WTC11 (cell line): Measurements from ENCODE around the gene PAX4. TPM values are rescaled to one million over a fixed set of nuclear protein-coding genes. Genes with fewer than 3 reads are reported as not detected.
A peak's percentile ranks its signal among the peaks of the same experiment; 100 is the strongest.

Experiments used
- ATAC-seq: fragments of 200-7000 bp; cut with Tn5 transposase; 2 replicates; pipeline ENCODE4 v1.10.0; 2021; ENCODE audit warnings: mild to moderate bottlenecking, moderate library complexity
- CTCF ChIA-PET: fragments of 300-600 bp; sonication (Branson Sonifier 250); formaldehyde crosslinking; loops from one replicate; lab custom pipeline; 2021; ENCODE audit warnings: antibody characterized with exemption; lab: Charles Lee
- POLR2A ChIA-PET: fragments of 350-600 bp; sonication (Branson Sonifier 250); formaldehyde crosslinking; loops from one replicate; lab custom pipeline; 2021; ENCODE audit warnings: antibody characterized with exemption; lab: Charles Lee
- DNase-seq: peaks from one replicate; pipeline ENCODE4 v3.0.0; 2021; ENCODE audit warnings: low spot score
- H3K27ac Mint-ChIP-seq: 2 replicates; pipeline ENCODE4 v1.8.0; 2021; ENCODE audit warnings: mixed read lengths
- H3K27me3 Mint-ChIP-seq: 2 replicates; pipeline ENCODE4 v1.8.0; 2021; ENCODE audit warnings: low read depth, mild to moderate bottlenecking, moderate library complexity, mixed read lengths
- H3K36me3 Mint-ChIP-seq: 2 replicates; pipeline ENCODE4 v1.8.0; 2021; ENCODE audit warnings: mixed read lengths
- H3K4me1 Mint-ChIP-seq: 2 replicates; pipeline ENCODE4 v1.8.0; 2022; ENCODE audit warnings: mixed read lengths
- H3K4me3 Mint-ChIP-seq: 2 replicates; pipeline ENCODE4 v1.8.0; 2021; ENCODE audit warnings: mild to moderate bottlenecking, moderate library complexity, mixed read lengths
- H3K9me3 Mint-ChIP-seq: 2 replicates; pipeline ENCODE4 v1.8.0; 2021; ENCODE audit warnings: mixed read lengths
- CREB1 ChIP-seq: sonication (generic); formaldehyde crosslinking; IDR thresholded peaks from 2 replicates; pipeline ENCODE4 v1.8.0; 2023; ENCODE audit warnings: mild to moderate bottlenecking, missing genetic modification reagents
- CREM ChIP-seq: sonication (generic); formaldehyde crosslinking; IDR thresholded peaks from 2 replicates; pipeline ENCODE4 v1.8.1; 2022; ENCODE audit warnings: mild to moderate bottlenecking, missing genetic modification reagents, moderate library complexity
- ELF4 ChIP-seq: sonication (generic); formaldehyde crosslinking; IDR thresholded peaks from 2 replicates; pipeline ENCODE4 v1.8.1; 2022; ENCODE audit warnings: low read depth, mild to moderate bottlenecking, moderate library complexity, missing genetic modification reagents
- ETV6 ChIP-seq: sonication (generic); formaldehyde crosslinking; IDR thresholded peaks from 2 replicates; pipeline ENCODE4 v1.8.1; 2022; ENCODE audit warnings: mild to moderate bottlenecking, missing genetic modification reagents
- FOXJ3 ChIP-seq: sonication (generic); formaldehyde crosslinking; IDR thresholded peaks from 2 replicates; pipeline ENCODE4 v1.9.0; 2021; ENCODE audit warnings: missing genetic modification reagents, mild to moderate bottlenecking, borderline replicate concordance
- FOXK1 ChIP-seq: sonication (generic); formaldehyde crosslinking; IDR thresholded peaks from 2 replicates; pipeline ENCODE4 v1.8.0; 2022; ENCODE audit warnings: mild to moderate bottlenecking, moderate library complexity, missing genetic modification reagents
- JUN ChIP-seq: sonication (generic); formaldehyde crosslinking; IDR thresholded peaks from 2 replicates; pipeline ENCODE4 v1.8.0; 2023; ENCODE audit warnings: mild to moderate bottlenecking, missing genetic modification reagents
- MXD4 ChIP-seq: fragments of 250-450 bp; sonication (Bioruptor Pico); IDR thresholded peaks from 2 replicates; pipeline ENCODE4 v1.8.0; 2021; ENCODE audit warnings: mild to moderate bottlenecking, moderate library complexity, borderline replicate concordance
- NR2C2 ChIP-seq: sonication (generic); formaldehyde crosslinking; IDR thresholded peaks from 2 replicates; pipeline ENCODE4 v1.8.0; 2022; ENCODE audit warnings: mild to moderate bottlenecking, missing genetic modification reagents
- SMAD3 ChIP-seq: sonication (generic); formaldehyde crosslinking; IDR thresholded peaks from 2 replicates; pipeline ENCODE4 v1.8.0; 2022; ENCODE audit warnings: missing genetic modification reagents, mild to moderate bottlenecking, borderline replicate concordance
- SMAD4 ChIP-seq: sonication (generic); formaldehyde crosslinking; IDR thresholded peaks from 2 replicates; pipeline ENCODE4 v1.8.0; 2022; ENCODE audit warnings: mild to moderate bottlenecking, missing genetic modification reagents
- SP1 ChIP-seq: sonication (generic); formaldehyde crosslinking; conservative IDR thresholded peaks from 2 replicates; pipeline ENCODE4 v1.8.1; 2022; ENCODE audit warnings: missing genetic modification reagents
- TEAD1 ChIP-seq: sonication (generic); formaldehyde crosslinking; IDR thresholded peaks from 2 replicates; pipeline ENCODE4 v1.8.0; 2022; ENCODE audit warnings: mild to moderate bottlenecking, missing genetic modification reagents
- ZNF121 ChIP-seq: sonication (generic); formaldehyde crosslinking; IDR thresholded peaks from 2 replicates; pipeline ENCODE4 v1.8.0; 2023; ENCODE audit warnings: missing genetic modification reagents
- ZNF232 ChIP-seq: sonication (generic); formaldehyde crosslinking; IDR thresholded peaks from 2 replicates; pipeline ENCODE4 v1.8.0; 2022; ENCODE audit warnings: mild to moderate bottlenecking, missing genetic modification reagents
- total RNA-seq: library from RNA; stranded (reverse); gene quantifications from 3 replicates; pipeline ENCODE4 v1.2.3, GENCODE V29; 2021
- TF ChIP-seq, protein P1 (sequence below): sonication (generic); formaldehyde crosslinking; IDR thresholded peaks from 2 replicates; pipeline ENCODE4 v1.8.1; 2023; ENCODE audit warnings: mild to moderate bottlenecking, missing genetic modification reagents, moderate library complexity
- TF ChIP-seq, protein P2 (sequence below): sonication (generic); formaldehyde crosslinking; IDR thresholded peaks from 2 replicates; pipeline ENCODE4 v1.8.1; 2023; ENCODE audit warnings: mild to moderate bottlenecking, moderate library complexity, missing genetic modification reagents
- TF ChIP-seq, protein P3 (sequence below): sonication (generic); formaldehyde crosslinking; IDR thresholded peaks from 2 replicates; pipeline ENCODE4 v1.8.0; 2022; ENCODE audit warnings: mild to moderate bottlenecking, missing genetic modification reagents
- TF ChIP-seq, protein P4 (sequence below): sonication (generic); formaldehyde crosslinking; IDR thresholded peaks from 2 replicates; pipeline ENCODE4 v1.8.1; 2023; ENCODE audit warnings: mild to moderate bottlenecking, missing genetic modification reagents
- TF ChIP-seq, protein P5 (sequence below): sonication (generic); formaldehyde crosslinking; IDR thresholded peaks from 2 replicates; pipeline ENCODE4 v1.8.0; 2022; ENCODE audit warnings: mild to moderate bottlenecking, missing genetic modification reagents
- TF ChIP-seq, protein P6 (sequence below): sonication (generic); formaldehyde crosslinking; conservative IDR thresholded peaks from 2 replicates; pipeline ENCODE4 v1.8.1; 2022; ENCODE audit warnings: mild to moderate bottlenecking, missing genetic modification reagents
- TF ChIP-seq, protein P7 (sequence below): fragments of 250-450 bp; sonication (Bioruptor Pico); IDR thresholded peaks from 2 replicates; pipeline ENCODE4 v1.9.0; 2021; ENCODE audit warnings: mild to moderate bottlenecking, borderline replicate concordance

The PAX4 gene
- total RNA-seq, 1 experiment from 2014 or later, result not detected

DNA sequence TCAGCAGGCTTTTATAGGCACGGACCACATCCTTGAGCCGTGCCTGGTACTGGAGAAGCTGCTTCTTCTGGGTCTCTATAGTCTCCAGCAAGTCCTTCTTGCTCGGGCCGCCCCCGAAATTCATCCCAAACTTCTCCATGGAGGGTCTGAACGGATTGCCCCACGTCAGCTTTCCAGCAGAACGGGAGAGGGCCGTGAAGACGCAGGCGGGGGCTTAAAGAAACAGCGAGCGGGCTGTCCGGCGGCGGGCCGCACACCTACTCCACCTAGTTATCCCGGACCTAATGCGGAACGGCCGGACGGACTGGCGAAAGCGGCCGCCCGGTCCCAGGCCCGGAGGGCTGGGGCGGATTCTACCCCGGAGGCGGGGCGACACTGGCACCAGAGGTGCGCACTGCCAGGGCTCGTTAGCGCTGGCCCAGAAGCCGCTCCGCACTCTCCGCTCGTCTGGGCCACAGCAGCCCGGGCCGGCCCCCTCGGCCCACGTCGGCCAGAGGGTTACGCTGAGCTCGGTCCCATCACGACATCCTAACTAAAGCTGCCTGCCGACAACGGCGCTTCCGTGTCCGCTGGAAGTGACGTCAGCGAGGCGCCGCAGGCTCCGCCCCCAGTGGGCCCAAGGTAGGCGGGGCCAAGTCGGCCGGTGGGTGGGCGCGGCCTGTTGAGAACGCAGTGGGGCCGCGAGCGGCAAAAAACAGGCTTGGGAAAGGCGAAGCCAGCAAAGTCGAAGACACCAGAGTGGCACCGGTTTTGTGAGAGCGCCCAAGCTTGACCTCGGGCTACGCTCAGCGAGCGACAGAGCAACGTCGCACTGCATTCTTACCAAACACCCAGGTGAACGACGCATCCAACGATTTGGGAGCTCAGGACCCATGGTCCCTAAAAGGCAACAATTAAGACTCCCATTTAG, 32.6 kb downstream of the PAX4 start, which contains the start of gene GCC1 (continued):
- TF ChIP-seq, protein P1, sequence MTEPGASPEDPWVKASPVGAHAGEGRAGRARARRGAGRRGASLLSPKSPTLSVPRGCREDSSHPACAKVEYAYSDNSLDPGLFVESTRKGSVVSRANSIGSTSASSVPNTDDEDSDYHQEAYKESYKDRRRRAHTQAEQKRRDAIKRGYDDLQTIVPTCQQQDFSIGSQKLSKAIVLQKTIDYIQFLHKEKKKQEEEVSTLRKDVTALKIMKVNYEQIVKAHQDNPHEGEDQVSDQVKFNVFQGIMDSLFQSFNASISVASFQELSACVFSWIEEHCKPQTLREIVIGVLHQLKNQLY (CRISPR knock-in tag), result 0 out of 2 replicates have a peak, but pooled peaks have one; percentile 50
- TF ChIP-seq, protein P2, sequence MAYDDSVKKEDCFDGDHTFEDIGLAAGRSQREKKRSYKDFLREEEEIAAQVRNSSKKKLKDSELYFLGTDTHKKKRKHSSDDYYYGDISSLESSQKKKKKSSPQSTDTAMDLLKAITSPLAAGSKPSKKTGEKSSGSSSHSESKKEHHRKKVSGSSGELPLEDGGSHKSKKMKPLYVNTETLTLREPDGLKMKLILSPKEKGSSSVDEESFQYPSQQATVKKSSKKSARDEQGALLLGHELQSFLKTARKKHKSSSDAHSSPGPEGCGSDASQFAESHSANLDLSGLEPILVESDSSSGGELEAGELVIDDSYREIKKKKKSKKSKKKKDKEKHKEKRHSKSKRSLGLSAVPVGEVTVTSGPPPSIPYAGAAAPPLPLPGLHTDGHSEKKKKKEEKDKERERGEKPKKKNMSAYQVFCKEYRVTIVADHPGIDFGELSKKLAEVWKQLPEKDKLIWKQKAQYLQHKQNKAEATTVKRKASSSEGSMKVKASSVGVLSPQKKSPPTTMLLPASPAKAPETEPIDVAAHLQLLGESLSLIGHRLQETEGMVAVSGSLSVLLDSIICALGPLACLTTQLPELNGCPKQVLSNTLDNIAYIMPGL (CRISPR knock-in tag), result peak; percentile 56; the same call in 1 of the 2 replicates
- TF ChIP-seq TEAD1 (CRISPR knock-in tag), result peak; percentile 53; the same call in 1 of the 2 replicates
- peak; percentile 87; the same call in 1 of the 2 replicates for TF ChIP-seq ZNF232
- peak; percentile 99 for TF ChIP-seq SP1 (CRISPR knock-in tag)
- TF ChIP-seq CREB1 (CRISPR knock-in tag), result no peak
- TF ChIP-seq, protein P3, sequence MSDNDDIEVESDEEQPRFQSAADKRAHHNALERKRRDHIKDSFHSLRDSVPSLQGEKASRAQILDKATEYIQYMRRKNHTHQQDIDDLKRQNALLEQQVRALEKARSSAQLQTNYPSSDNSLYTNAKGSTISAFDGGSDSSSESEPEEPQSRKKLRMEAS (CRISPR knock-in tag), result peak; percentile 97
- TF ChIP-seq, protein P4, sequence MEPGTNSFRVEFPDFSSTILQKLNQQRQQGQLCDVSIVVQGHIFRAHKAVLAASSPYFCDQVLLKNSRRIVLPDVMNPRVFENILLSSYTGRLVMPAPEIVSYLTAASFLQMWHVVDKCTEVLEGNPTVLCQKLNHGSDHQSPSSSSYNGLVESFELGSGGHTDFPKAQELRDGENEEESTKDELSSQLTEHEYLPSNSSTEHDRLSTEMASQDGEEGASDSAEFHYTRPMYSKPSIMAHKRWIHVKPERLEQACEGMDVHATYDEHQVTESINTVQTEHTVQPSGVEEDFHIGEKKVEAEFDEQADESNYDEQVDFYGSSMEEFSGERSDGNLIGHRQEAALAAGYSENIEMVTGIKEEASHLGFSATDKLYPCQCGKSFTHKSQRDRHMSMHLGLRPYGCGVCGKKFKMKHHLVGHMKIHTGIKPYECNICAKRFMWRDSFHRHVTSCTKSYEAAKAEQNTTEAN (CRISPR knock-in tag), result no peak
- TF ChIP-seq SMAD3 (CRISPR knock-in tag), result peak; percentile 60
- no peak for TF ChIP-seq FOXJ3 (CRISPR knock-in tag)
- TF ChIP-seq JUN (CRISPR knock-in tag), result peak; percentile 41; the same call in 1 of the 2 replicates
- no peak for TF ChIP-seq ELF4 (CRISPR knock-in tag)
- TF ChIP-seq ETV6, result peak; percentile 91
- peak; percentile 97 for TF ChIP-seq CREM (CRISPR knock-in tag)
- TF ChIP-seq FOXK1 (CRISPR knock-in tag), result peak; percentile 88
- TF ChIP-seq, protein P5, sequence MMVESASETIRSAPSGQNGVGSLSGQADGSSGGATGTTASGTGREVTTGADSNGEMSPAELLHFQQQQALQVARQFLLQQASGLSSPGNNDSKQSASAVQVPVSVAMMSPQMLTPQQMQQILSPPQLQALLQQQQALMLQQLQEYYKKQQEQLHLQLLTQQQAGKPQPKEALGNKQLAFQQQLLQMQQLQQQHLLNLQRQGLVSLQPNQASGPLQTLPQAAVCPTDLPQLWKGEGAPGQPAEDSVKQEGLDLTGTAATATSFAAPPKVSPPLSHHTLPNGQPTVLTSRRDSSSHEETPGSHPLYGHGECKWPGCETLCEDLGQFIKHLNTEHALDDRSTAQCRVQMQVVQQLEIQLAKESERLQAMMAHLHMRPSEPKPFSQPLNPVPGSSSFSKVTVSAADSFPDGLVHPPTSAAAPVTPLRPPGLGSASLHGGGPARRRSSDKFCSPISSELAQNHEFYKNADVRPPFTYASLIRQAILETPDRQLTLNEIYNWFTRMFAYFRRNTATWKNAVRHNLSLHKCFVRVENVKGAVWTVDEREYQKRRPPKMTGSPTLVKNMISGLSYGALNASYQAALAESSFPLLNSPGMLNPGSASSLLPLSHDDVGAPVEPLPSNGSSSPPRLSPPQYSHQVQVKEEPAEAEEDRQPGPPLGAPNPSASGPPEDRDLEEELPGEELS (CRISPR knock-in tag), result peak; percentile 55; the same call in 1 of the 2 replicates
- no peak for TF ChIP-seq ZNF121 (CRISPR knock-in tag)

DNA sequence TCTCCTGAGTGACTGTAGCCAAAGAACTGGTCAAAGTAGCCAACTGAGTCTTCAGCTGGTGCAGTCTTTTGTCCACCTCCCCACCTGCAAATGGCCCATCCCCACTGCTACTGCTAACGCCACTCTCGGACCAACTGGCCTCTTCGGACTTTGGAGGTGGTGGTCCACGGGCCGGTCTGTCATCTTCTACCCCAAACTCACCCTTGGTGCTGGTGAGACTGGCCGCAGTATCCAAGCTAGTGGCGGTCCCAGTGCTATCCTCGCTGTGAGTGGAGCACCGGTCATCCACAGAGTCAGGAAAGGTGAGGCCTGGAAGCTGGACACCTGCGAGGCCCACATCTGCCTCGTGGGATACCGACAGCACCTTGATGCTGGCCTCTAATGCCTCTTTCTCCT, 33.3 kb downstream of the PAX4 start:
- Mint-ChIP-seq H3K9me3 (no peaks in the 10 kb centered on the region), H3K27ac (no peak overlapping the region; the same call in 1 of the 2 replicates), H3K4me3 (peak overlapping the region; percentile 90), H3K4me1 (peaks cover 29% of the 10 kb centered on the region), H3K27me3 (peaks cover 24% of the 10 kb centered on the region), H3K36me3 (peaks cover 20% of the 10 kb centered on the region)
- ATAC-seq, result no peak
- no peak for DNase-seq
- TF ChIP-seq, protein P6, sequence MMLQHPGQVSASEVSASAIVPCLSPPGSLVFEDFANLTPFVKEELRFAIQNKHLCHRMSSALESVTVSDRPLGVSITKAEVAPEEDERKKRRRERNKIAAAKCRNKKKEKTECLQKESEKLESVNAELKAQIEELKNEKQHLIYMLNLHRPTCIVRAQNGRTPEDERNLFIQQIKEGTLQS, result no peak
- TF ChIP-seq, protein P7, sequence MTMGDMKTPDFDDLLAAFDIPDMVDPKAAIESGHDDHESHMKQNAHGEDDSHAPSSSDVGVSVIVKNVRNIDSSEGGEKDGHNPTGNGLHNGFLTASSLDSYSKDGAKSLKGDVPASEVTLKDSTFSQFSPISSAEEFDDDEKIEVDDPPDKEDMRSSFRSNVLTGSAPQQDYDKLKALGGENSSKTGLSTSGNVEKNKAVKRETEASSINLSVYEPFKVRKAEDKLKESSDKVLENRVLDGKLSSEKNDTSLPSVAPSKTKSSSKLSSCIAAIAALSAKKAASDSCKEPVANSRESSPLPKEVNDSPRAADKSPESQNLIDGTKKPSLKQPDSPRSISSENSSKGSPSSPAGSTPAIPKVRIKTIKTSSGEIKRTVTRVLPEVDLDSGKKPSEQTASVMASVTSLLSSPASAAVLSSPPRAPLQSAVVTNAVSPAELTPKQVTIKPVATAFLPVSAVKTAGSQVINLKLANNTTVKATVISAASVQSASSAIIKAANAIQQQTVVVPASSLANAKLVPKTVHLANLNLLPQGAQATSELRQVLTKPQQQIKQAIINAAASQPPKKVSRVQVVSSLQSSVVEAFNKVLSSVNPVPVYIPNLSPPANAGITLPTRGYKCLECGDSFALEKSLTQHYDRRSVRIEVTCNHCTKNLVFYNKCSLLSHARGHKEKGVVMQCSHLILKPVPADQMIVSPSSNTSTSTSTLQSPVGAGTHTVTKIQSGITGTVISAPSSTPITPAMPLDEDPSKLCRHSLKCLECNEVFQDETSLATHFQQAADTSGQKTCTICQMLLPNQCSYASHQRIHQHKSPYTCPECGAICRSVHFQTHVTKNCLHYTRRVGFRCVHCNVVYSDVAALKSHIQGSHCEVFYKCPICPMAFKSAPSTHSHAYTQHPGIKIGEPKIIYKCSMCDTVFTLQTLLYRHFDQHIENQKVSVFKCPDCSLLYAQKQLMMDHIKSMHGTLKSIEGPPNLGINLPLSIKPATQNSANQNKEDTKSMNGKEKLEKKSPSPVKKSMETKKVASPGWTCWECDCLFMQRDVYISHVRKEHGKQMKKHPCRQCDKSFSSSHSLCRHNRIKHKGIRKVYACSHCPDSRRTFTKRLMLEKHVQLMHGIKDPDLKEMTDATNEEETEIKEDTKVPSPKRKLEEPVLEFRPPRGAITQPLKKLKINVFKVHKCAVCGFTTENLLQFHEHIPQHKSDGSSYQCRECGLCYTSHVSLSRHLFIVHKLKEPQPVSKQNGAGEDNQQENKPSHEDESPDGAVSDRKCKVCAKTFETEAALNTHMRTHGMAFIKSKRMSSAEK (CRISPR knock-in tag), result no peak
- TF ChIP-seq SMAD4 (CRISPR knock-in tag), result no peak
- TF ChIP-seq MXD4, result no peak
- TF ChIP-seq ZNF232, result no peak
- no peak for TF ChIP-seq NR2C2 (CRISPR knock-in tag)
- CTCF ChIA-PET, result interaction anchor here (1.0 to 3.3 kb wide), 5 partner anchors 13 to 625 kb away, joined by 3 to 21 read pairs (median 3); no protein-coding TSS in a partner anchor
- POLR2A ChIA-PET, result no interaction called here
